AG10803 (cell line): ENCODE data around the gene TMEM121B.

ENCODE experiments used
- DNase-seq: peaks from one replicate; pipeline ENCODE4 v3.0.0; 2010; ENCODE audit warnings: low read depth
- H3K4me3 ChIP-seq: 2 replicates; pipeline ENCODE4 v1.5.1; 2011; ENCODE audit warnings: mild to moderate bottlenecking, low read length, control low read depth
- CTCF ChIP-seq: conservative IDR thresholded peaks from 2 replicates; pipeline ENCODE4 v1.5.1; 2011; ENCODE audit warnings: mild to moderate bottlenecking, low read length, control low read depth, inconsistent platforms

The TMEM121B gene

GRCh38 chr22:17120711-17121232, 388 bp downstream of the TMEM121B start:
- no peak for DNase-seq
- peak overlapping the region; percentile 44 for H3K4me3 ChIP-seq
- no peak for TF ChIP-seq CTCF

- DNase-seq: peak; percentile 19
- TF ChIP-seq CTCF: no peak
- H3K4me3 ChIP-seq: no peak overlapping the region
These were observed 879 bp downstream of the TMEM121B start for GRCh38 chr22:17120281-17120680.

- 0 out of 2 replicates have a peak, but pooled peaks have one; percentile 6 for TF ChIP-seq CTCF
- no peak for DNase-seq
These were observed 1.5 kb downstream of the TMEM121B start for GRCh38 chr22:17119481-17120202.

GRCh38 chr22:17118342-17118741, 2.8 kb downstream of the TMEM121B start:
- no peak for TF ChIP-seq CTCF
- no peak for DNase-seq
- H3K4me3 ChIP-seq: no peak overlapping the region

More at GRCh38 chr22:17119481-17120202, 1.5 kb downstream of the TMEM121B start:
- no peak overlapping the region for H3K4me3 ChIP-seq

- DNase-seq: no peak
- no peak overlapping the region for H3K4me3 ChIP-seq
- TF ChIP-seq CTCF: no peak
These were observed 3.3 kb downstream of the TMEM121B start for GRCh38 chr22:17117890-17118289.

- no peak for DNase-seq
- no peak overlapping the region for H3K4me3 ChIP-seq
- no peak for TF ChIP-seq CTCF
These were observed 3.8 kb downstream of the TMEM121B start for GRCh38 chr22:17117400-17117799.

GRCh38 chr22:17116572-17117330, 4.4 kb downstream of the TMEM121B start:
- no peak for TF ChIP-seq CTCF
- DNase-seq: no peak
- H3K4me3 ChIP-seq: no peak overlapping the region
